ENCODE results near the gene VASH2.

- TF ChIP-seq POLR2AphosphoS5 (IDR thresholded peaks at IDR 0.05) (no peak), POLR2A (IDR thresholded peaks at IDR 0.05) (no peak), CTCF (IDR thresholded peaks at IDR 0.05) (no peak), EP300 (IDR thresholded peaks at IDR 0.05) (no peak)
These were observed 23.1 kb downstream of the VASH2 start for GRCh38 chr1:212973426-212973825.
